ENCODE results near the gene KRTAP10-9.

Gene KRTAP10-9

DNA sequence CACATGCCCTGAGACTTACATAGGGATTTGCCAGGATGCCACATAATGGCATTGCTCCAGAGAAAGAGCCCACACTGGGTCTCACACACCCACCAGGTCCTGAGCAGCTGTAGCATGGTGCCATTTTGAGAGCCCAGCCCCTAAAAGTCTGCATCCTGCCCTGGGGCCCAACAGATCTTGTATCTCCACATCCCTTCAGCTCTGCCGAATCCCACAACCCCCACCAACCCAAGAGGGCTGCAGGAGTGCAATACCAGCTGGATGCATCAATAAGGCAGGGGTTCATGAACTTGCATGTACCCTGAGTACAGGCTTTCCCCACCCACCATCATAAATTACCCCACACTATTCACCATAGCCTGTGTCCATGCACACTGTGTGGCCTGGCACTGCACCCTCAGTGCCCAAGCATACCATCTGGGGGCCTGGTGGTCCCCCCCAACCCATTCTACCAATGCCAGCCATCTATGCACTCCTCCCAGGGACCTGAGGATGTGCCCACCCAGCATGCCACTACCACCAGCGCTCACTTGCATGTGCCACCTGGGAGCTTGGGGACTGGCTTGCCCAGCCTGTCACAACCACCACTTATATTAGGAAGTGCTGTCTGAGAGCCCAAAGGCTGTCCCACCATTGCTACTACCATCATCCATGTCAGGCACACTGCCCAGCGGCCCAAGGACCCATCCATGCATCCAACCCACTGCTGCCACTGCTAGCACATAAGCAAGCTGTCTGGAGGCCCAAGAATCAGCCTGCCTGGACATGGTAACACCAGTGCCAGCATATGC, 43.9 kb downstream of the KRTAP10-9 start:
- DNase-seq = no peak

- no peak for DNase-seq
These were observed 45.0 kb downstream of the KRTAP10-9 start for GRCh38 chr21:44671911-44672310.

- no peak for DNase-seq
These were observed 51.0 kb downstream of the KRTAP10-9 start for GRCh38 chr21:44677881-44678280.
